DND-41 (cell line): ENCODE measurements around the gene HIP1.
"Not testable (repeated sequence)": the region's sequence is repeated elsewhere in the genome, so short reads cannot be mapped to it uniquely, and the experiment has no call there.

Experiments used
- ATAC-seq: fragments of 200-7000 bp; cut with Tn5 transposase; 3 replicates; pipeline ENCODE4 v1.9.1; 2021; ENCODE audit warnings: low read depth; ENCODE audit not compliant: insufficient read depth
- DNase-seq: peaks from one replicate; pipeline ENCODE4 v3.0.0-alpha.2; 2020
- H2AFZ ChIP-seq: 2 replicates; pipeline ENCODE4 v1.6.0; 2012; ENCODE audit warnings: low read depth, low read length
- H3K27ac ChIP-seq: 2 replicates; pipeline ENCODE4 v1.5.1; 2012; ENCODE audit warnings: low read length, inconsistent platforms
- H3K27me3 ChIP-seq: fragments of 200-600 bp; sonication (generic); 2 replicates; pipeline ENCODE4 v1.6.0; 2012; ENCODE audit warnings: low read length, mild to moderate bottlenecking, inconsistent platforms; ENCODE audit not compliant: insufficient read depth, poor library complexity
- H3K36me3 ChIP-seq: 2 replicates; pipeline ENCODE4 v1.5.1; 2012; ENCODE audit warnings: low read length, inconsistent platforms; ENCODE audit not compliant: insufficient read depth
- H3K4me1 ChIP-seq: 2 replicates; pipeline ENCODE4 v1.5.1; 2012; ENCODE audit warnings: mild to moderate bottlenecking, low read length; ENCODE audit not compliant: insufficient read depth
- H3K4me2 ChIP-seq: 2 replicates; pipeline ENCODE4 v1.6.0; 2012; ENCODE audit warnings: mild to moderate bottlenecking, moderate library complexity, low read length, inconsistent platforms; ENCODE audit not compliant: insufficient read depth
- H3K4me3 ChIP-seq, 2 experiments: fragments of 200-600 bp in 1 of 2; shearing (Covaris generic) in 1 of 2; 2 replicates each; pipeline ENCODE4 v1.5.1; 2012 to 2016; ENCODE audit warnings: inconsistent platforms in 2 of 2, low read length in 2 of 2, mild to moderate bottlenecking in 2 of 2, low read depth in 1 of 2, moderate library complexity in 1 of 2
- H3K79me2 ChIP-seq: 2 replicates; pipeline ENCODE4 v1.6.0; 2012; ENCODE audit warnings: low read length, inconsistent platforms; ENCODE audit not compliant: insufficient read depth
- H3K9ac ChIP-seq: 2 replicates; pipeline ENCODE4 v1.6.0; 2012; ENCODE audit warnings: low read depth, mild to moderate bottlenecking, inconsistent platforms, low read length, moderate library complexity
- H3K9me3 ChIP-seq: 2 replicates; pipeline ENCODE4 v1.5.1; 2012; ENCODE audit warnings: low read length, moderate library complexity, mild to moderate bottlenecking, inconsistent platforms; ENCODE audit not compliant: insufficient read depth, severe bottlenecking
- H4K20me1 ChIP-seq: 2 replicates; pipeline ENCODE4 v1.6.0; 2012; ENCODE audit warnings: low read length; ENCODE audit not compliant: insufficient read depth
- EZH2 ChIP-seq: IDR thresholded peaks from 3 replicates; pipeline ENCODE4 v1.6.1; 2012; ENCODE audit warnings: borderline replicate concordance, low read depth, mild to moderate bottlenecking, moderate library complexity, low read length, inconsistent platforms; ENCODE audit not compliant: severe bottlenecking
- TF ChIP-seq, protein P1 (sequence below): IDR thresholded peaks from 2 replicates; pipeline ENCODE4 v1.5.1; 2012; ENCODE audit warnings: borderline replicate concordance, low read length, moderate library complexity, mild to moderate bottlenecking; ENCODE audit not compliant: poor library complexity, severe bottlenecking; ENCODE audit errors: extremely low read depth

The HIP1 gene

GRCh38 chr7:75722373-75722772, 16.4 kb downstream of the HIP1 start:
- H4K20me1 ChIP-seq, result no peaks in the 10 kb centered on the region
- TF ChIP-seq, protein P1, sequence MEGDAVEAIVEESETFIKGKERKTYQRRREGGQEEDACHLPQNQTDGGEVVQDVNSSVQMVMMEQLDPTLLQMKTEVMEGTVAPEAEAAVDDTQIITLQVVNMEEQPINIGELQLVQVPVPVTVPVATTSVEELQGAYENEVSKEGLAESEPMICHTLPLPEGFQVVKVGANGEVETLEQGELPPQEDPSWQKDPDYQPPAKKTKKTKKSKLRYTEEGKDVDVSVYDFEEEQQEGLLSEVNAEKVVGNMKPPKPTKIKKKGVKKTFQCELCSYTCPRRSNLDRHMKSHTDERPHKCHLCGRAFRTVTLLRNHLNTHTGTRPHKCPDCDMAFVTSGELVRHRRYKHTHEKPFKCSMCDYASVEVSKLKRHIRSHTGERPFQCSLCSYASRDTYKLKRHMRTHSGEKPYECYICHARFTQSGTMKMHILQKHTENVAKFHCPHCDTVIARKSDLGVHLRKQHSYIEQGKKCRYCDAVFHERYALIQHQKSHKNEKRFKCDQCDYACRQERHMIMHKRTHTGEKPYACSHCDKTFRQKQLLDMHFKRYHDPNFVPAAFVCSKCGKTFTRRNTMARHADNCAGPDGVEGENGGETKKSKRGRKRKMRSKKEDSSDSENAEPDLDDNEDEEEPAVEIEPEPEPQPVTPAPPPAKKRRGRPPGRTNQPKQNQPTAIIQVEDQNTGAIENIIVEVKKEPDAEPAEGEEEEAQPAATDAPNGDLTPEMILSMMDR, result no peak
- TF ChIP-seq EZH2, result no peak
- H3K4me2 ChIP-seq, result no peak overlapping the region
- H3K4me1 ChIP-seq, result no peaks in the 10 kb centered on the region
- no peaks in the 10 kb centered on the region for H3K79me2 ChIP-seq
- no peak overlapping the region for H3K4me3 ChIP-seq
- H3K27ac ChIP-seq, result no peak overlapping the region
- H3K27me3 ChIP-seq, result no peaks in the 10 kb centered on the region
- ATAC-seq (no peak), DNase-seq (no peak)
- no peaks in the 10 kb centered on the region for H3K36me3 ChIP-seq
- H3K9me3 ChIP-seq, result no peaks in the 10 kb centered on the region
- no peak overlapping the region for H3K9ac ChIP-seq
- no peak overlapping the region for H2AFZ ChIP-seq

DNA sequence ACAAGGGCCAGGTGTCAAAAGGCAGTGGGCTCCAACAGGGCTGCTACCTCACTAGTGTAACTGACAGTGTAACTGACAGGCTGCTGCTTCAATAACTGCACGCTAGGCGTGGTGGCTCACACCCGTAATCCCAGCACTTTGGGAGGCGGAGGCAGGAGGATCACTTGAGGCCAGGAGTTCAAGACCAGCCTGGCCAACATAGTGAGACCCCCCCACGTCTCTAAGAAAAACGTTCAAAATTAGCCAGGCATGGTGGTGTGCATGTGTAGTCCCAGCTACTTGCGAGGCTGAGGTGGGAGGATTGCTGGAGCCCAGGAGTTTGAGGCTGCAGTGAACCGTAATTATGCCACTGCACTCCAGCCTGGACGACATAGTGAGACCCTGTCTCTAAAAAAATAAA, 16.8 kb downstream of the HIP1 start:
- not testable (repeated sequence) for H2AFZ ChIP-seq, H3K27me3 ChIP-seq, H4K20me1 ChIP-seq, ATAC-seq, H3K36me3 ChIP-seq, H3K9me3 ChIP-seq, H3K4me3 ChIP-seq, H3K79me2 ChIP-seq, H3K9ac ChIP-seq, DNase-seq, H3K4me2 ChIP-seq, H3K4me1 ChIP-seq, H3K27ac ChIP-seq

GRCh38 chr7:75721426-75721825, 17.3 kb downstream of the HIP1 start:
- TF ChIP-seq, protein P1, result no peak
- TF ChIP-seq EZH2, result no peak
- H2AFZ ChIP-seq, result no peak overlapping the region
- no peak for ATAC-seq

GRCh38 chr7:75719626-75720025, 19.1 kb downstream of the HIP1 start:
- ATAC-seq (no peak), DNase-seq (no peak)
- no peaks in the 10 kb centered on the region for H3K9me3 ChIP-seq
- no peaks in the 10 kb centered on the region for H4K20me1 ChIP-seq
- no peaks in the 10 kb centered on the region for H3K27me3 ChIP-seq
- H3K79me2 ChIP-seq, result no peaks in the 10 kb centered on the region
- no peak overlapping the region for H2AFZ ChIP-seq
- no peak overlapping the region for H3K4me2 ChIP-seq
- H3K27ac ChIP-seq, result no peak overlapping the region
- no peak overlapping the region for H3K9ac ChIP-seq
- no peaks in the 10 kb centered on the region for H3K4me1 ChIP-seq
- no peak overlapping the region for H3K4me3 ChIP-seq
- TF ChIP-seq EZH2, result no peak
- TF ChIP-seq, protein P1, result no peak
- no peaks in the 10 kb centered on the region for H3K36me3 ChIP-seq

More at GRCh38 chr7:75721426-75721825, 17.3 kb downstream of the HIP1 start:
- no peak overlapping the region for H3K4me2 ChIP-seq
- no peaks in the 10 kb centered on the region for H4K20me1 ChIP-seq
- H3K27ac ChIP-seq, result no peak overlapping the region
- H3K9me3 ChIP-seq, result no peaks in the 10 kb centered on the region
- no peak overlapping the region for H3K4me3 ChIP-seq
- no peaks in the 10 kb centered on the region for H3K4me1 ChIP-seq
- H3K36me3 ChIP-seq, result no peaks in the 10 kb centered on the region
- no peaks in the 10 kb centered on the region for H3K79me2 ChIP-seq
- DNase-seq, result no peak
- no peaks in the 10 kb centered on the region for H3K27me3 ChIP-seq
- H3K9ac ChIP-seq, result no peak overlapping the region
